ENCODE data around the gene SNCA. TPM values are rescaled to one million over a fixed set of nuclear protein-coding genes. Genes with fewer than 3 reads are reported as not detected.

Gene SNCA
- total RNA-seq, 4 donors from 2014 or later: 1.2 to 9.1 (median 2.6) TPM

DNA sequence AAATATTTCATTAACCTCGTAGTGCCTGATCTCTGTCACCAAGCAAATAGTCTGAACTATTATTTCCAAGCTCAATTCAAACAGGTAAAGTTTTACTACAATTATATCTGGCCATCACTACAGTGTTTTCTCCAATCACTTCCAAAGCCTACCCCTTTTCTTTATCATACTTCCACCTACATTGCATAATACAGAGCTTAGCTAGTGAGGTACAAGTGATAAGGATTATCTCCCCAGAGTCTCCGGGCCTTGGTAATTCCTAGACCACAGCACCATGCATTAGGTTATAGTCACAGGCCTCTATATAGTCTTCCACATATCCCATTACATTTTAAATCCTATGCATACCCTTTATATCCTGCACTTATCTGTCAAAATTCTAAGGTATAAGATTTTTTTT lies 154.2 kb downstream of the SNCA start:
- H3K36me3 ChIP-seq: no peaks in the 10 kb centered on the region
- H3K4me3 ChIP-seq: no peak overlapping the region
- no peaks in the 10 kb centered on the region for H3K9me3 ChIP-seq
- DNase-seq: no peak
- no peaks in the 10 kb centered on the region for H3K27me3 ChIP-seq
- H3K4me1 ChIP-seq: no peaks in the 10 kb centered on the region
- no peak overlapping the region for H3K27ac ChIP-seq
- no peak for TF ChIP-seq POLR2A (IDR thresholded peaks at IDR 0.05)
- no peak for TF ChIP-seq CTCF (IDR thresholded peaks at IDR 0.05)

DNA sequence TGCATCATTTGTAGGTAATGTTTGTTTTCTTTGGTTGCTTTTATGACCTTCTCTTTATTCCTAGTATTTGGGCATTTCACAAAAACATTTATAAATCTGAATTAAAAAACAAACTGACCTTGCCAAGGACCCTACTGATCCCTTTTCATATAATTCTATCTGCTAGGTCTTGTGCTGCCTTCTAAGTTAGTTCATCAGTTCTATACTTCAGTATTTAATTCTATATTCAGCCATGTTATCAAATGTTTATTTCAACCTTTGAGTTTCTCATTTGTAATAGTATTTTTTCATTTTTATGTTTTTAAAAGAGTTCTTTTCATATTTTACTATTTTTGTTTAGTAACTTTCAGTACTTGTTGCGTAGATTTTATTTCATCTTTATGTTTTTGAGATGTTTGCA lies 155.3 kb downstream of the SNCA start:
- no peak for DNase-seq
- H3K36me3 ChIP-seq: no peaks in the 10 kb centered on the region
- H3K4me1 ChIP-seq: no peaks in the 10 kb centered on the region
- no peak overlapping the region for H3K27ac ChIP-seq
- TF ChIP-seq POLR2A (IDR thresholded peaks at IDR 0.05): no peak
- no peak for TF ChIP-seq CTCF (IDR thresholded peaks at IDR 0.05)
- no peaks in the 10 kb centered on the region for H3K9me3 ChIP-seq
- no peak overlapping the region for H3K4me3 ChIP-seq
- H3K27me3 ChIP-seq: no peaks in the 10 kb centered on the region

DNA sequence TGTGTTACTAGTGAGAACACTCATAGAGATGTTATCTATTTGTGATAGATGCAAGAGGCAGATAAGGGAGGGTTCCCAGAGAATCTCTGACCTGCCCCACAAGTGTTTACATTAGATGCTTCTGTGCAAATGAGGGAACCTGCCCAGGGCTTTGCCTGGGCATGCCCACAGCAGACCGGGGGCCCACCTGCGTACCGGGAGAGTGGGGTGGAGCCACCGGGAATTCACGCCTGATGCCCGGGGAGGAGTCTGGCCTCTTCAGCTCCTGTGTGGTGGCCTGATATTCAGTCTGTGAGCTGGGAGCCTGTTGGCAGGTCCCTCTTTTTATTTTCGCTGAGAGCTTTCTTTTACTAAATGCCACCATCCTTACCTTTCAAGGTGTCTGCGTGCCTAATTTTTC lies 155.7 kb downstream of the SNCA start:
- no peak overlapping the region for H3K4me3 ChIP-seq
- DNase-seq: peak in 1 of 3 donors; percentile 57
- TF ChIP-seq POLR2A (IDR thresholded peaks at IDR 0.05) (no peak), CTCF (IDR thresholded peaks at IDR 0.05) (no peak)
- no peaks in the 10 kb centered on the region for H3K9me3 ChIP-seq
- no peaks in the 10 kb centered on the region for H3K27me3 ChIP-seq
- no peak overlapping the region for H3K27ac ChIP-seq
- H3K36me3 ChIP-seq: no peaks in the 10 kb centered on the region
- no peaks in the 10 kb centered on the region for H3K4me1 ChIP-seq

- no peaks in the 10 kb centered on the region for H3K27me3 ChIP-seq
- no peaks in the 10 kb centered on the region for H3K4me1 ChIP-seq
- no peaks in the 10 kb centered on the region for H3K9me3 ChIP-seq
- DNase-seq: no peak
- H3K4me3 ChIP-seq: no peak overlapping the region
- H3K36me3 ChIP-seq: no peaks in the 10 kb centered on the region
- H3K27ac ChIP-seq: no peak overlapping the region
- no peak for TF ChIP-seq POLR2A (IDR thresholded peaks at IDR 0.05)
- TF ChIP-seq CTCF (IDR thresholded peaks at IDR 0.05): no peak
Observed at GRCh38 chr4:89674876-89675459, 162.0 kb downstream of the SNCA start.

Other genes with a start within 250 kb of the SNCA start
- gene MMRN1, start 57.7 kb upstream of the SNCA start, total RNA-seq: 10 to 100 TPM; 13.5 to 30.2 (median 22.2) TPM